WERI-Rb-1 (cell line): Measurements from ENCODE around the gene CACNB1.
"Not testable (repeated sequence)": the region's sequence is repeated elsewhere in the genome, so short reads cannot be mapped to it uniquely, and the experiment has no call there.

Experiments
- DNase-seq: peaks from one replicate; pipeline ENCODE4 v3.0.0-alpha.2; 2020
- H3K27ac ChIP-seq: fragments of 250-450 bp; sonication (Bioruptor Pico); 2 replicates; pipeline ENCODE4 v1.5.1; 2020; ENCODE audit warnings: mild to moderate bottlenecking, moderate library complexity
- H3K27me3 ChIP-seq: fragments of 250-450 bp; sonication (Bioruptor Pico); 2 replicates; pipeline ENCODE4 v1.5.1; 2021; ENCODE audit warnings: mild to moderate bottlenecking, low read depth, moderate library complexity; ENCODE audit not compliant: insufficient read depth, severe bottlenecking
- H3K36me3 ChIP-seq: fragments of 250-450 bp; sonication (Bioruptor Pico); 2 replicates; pipeline ENCODE4 v1.5.1; 2020; ENCODE audit warnings: mild to moderate bottlenecking, moderate library complexity
- H3K4me3 ChIP-seq: 2 replicates; pipeline ENCODE4 v1.5.1; 2011; ENCODE audit warnings: low read depth, mild to moderate bottlenecking, control low read depth, low read length
- H3K9me3 ChIP-seq: fragments of 250-450 bp; sonication (Bioruptor Pico); 2 replicates; pipeline ENCODE4 v1.5.1; 2021; ENCODE audit warnings: mild to moderate bottlenecking, moderate library complexity; ENCODE audit not compliant: severe bottlenecking
- CTCF ChIP-seq: IDR thresholded peaks from 2 replicates; pipeline ENCODE4 v1.5.1; 2011; ENCODE audit warnings: low read depth, mild to moderate bottlenecking, control low read depth, inconsistent platforms, low read length

The CACNB1 gene

GRCh38 chr17:39169101-39169500, 28.4 kb downstream of the CACNB1 start:
- H3K4me3 ChIP-seq, result no peak overlapping the region
- H3K27ac ChIP-seq, result no peak overlapping the region
- H3K27me3 ChIP-seq, result no peaks in the 10 kb centered on the region
- H3K9me3 ChIP-seq, result peaks cover 4% of the 10 kb centered on the region
- H3K36me3 ChIP-seq, result no peaks in the 10 kb centered on the region
- no peak for DNase-seq
- no peak for TF ChIP-seq CTCF

- peak overlapping the region; percentile 83 for H3K27ac ChIP-seq
- DNase-seq, H3K9me3 ChIP-seq, H3K36me3 ChIP-seq, H3K4me3 ChIP-seq, H3K27me3 ChIP-seq: not testable (repeated sequence)
These were observed 29.0 kb downstream of the CACNB1 start for GRCh38 chr17:39168503-39168902.

GRCh38 chr17:39167476-39167875, 30.0 kb downstream of the CACNB1 start:
- H3K27ac ChIP-seq, result peak overlapping the region; percentile 83
- no peak for TF ChIP-seq CTCF

GRCh38 chr17:39166437-39167335, 30.8 kb downstream of the CACNB1 start:
- TF ChIP-seq CTCF, result no peak
- H3K27me3 ChIP-seq, result no peaks in the 10 kb centered on the region
- peak overlapping the region; percentile 13 for H3K4me3 ChIP-seq
- DNase-seq, result peak; percentile 47
- peak overlapping the region; percentile 83 for H3K27ac ChIP-seq
- H3K36me3 ChIP-seq, result no peaks in the 10 kb centered on the region
- H3K9me3 ChIP-seq, result peaks cover 4% of the 10 kb centered on the region

More at GRCh38 chr17:39167476-39167875, 30.0 kb downstream of the CACNB1 start:
- peaks cover 4% of the 10 kb centered on the region for H3K9me3 ChIP-seq
- no peaks in the 10 kb centered on the region for H3K36me3 ChIP-seq
- no peaks in the 10 kb centered on the region for H3K27me3 ChIP-seq
- DNase-seq, result peak; percentile 89
- H3K4me3 ChIP-seq, result peak overlapping the region; percentile 13

GRCh38 chr17:39165841-39166349, 31.6 kb downstream of the CACNB1 start, which contains the start of gene ARL5C:
Gene ARL5C (minus strand): TSS chr17:39166161. CDS start chr17:39165760, 401 bp downstream.
- Histone ChIP-seq H3K27me3 (no peaks in the 10 kb centered on the region), H3K36me3 (no peaks in the 10 kb centered on the region), H3K9me3 (peaks cover 4% of the 10 kb centered on the region), H3K27ac (peak within 1 kb of the TSS; percentile 83), H3K4me3 (peak within 1 kb of the TSS; percentile 13)
- DNase-seq, result no peak
- no peak for TF ChIP-seq CTCF

- DNase-seq, result no peak
- Histone ChIP-seq H3K9me3 (peaks cover 4% of the 10 kb centered on the region), H3K4me3 (no peak overlapping the region), H3K27me3 (no peaks in the 10 kb centered on the region), H3K27ac (peak overlapping the region; percentile 83), H3K36me3 (no peaks in the 10 kb centered on the region)
- TF ChIP-seq CTCF, result no peak
These were observed 32.2 kb downstream of the CACNB1 start for GRCh38 chr17:39165178-39165840.
